OCI-LY7 (cell line): ENCODE results near the gene GPRIN1.

Experiments
- CTCF ChIP-seq: fragments of 200-600 bp; sonication (generic); conservative IDR thresholded peaks from 2 replicates; pipeline ENCODE4 v1.5.1; 2014; ENCODE audit warnings: mild to moderate bottlenecking, antibody characterized with exemption, low read length, moderate library complexity, mixed read lengths
- EZH2phosphoT487 ChIP-seq: fragments of 200-600 bp; sonication (generic); IDR thresholded peaks from 2 replicates; pipeline ENCODE4 v1.6.1; 2018; ENCODE audit warnings: low read depth, borderline replicate concordance, mild to moderate bottlenecking, mixed run types, antibody characterized with exemption, low read length, moderate library complexity, mixed read lengths

- TF ChIP-seq CTCF (no peak), EZH2phosphoT487 (no peak)
These were observed 2.9 kb upstream of the GPRIN1 start for GRCh38 chr5:176612855-176613254.
